GM23338 (cell line): ENCODE data around the gene DNAJA1.

Experiments
- EZH2 ChIP-seq: fragments of 200-600 bp; sonication (generic); IDR thresholded peaks from one replicate; pipeline ENCODE4 v1.8.0; 2017; ENCODE audit warnings: antibody characterized with exemption, mild to moderate bottlenecking, low read depth; ENCODE audit not compliant: unreplicated experiment
- EZH2phosphoT487 ChIP-seq: fragments of 200-600 bp; sonication (generic); IDR thresholded peaks from one replicate; pipeline ENCODE4 v1.8.1; 2018; ENCODE audit warnings: antibody characterized with exemption; ENCODE audit not compliant: unreplicated experiment
- JUNB ChIP-seq: IDR thresholded peaks from one replicate; pipeline ENCODE4 v1.6.1; 2016; ENCODE audit warnings: antibody characterized with exemption; ENCODE audit not compliant: unreplicated experiment
- POLR2AphosphoS5 ChIP-seq: IDR thresholded peaks from 2 replicates; pipeline ENCODE4 v1.6.1; 2016; ENCODE audit warnings: antibody characterized with exemption, low read depth
- TF ChIP-seq, protein P1 (sequence below), 2 experiments: fragments of 200-600 bp in 1 of 2; sonication (generic) in 1 of 2; conservative IDR thresholded peaks; 2 replicates each; pipeline versions ENCODE4 v1.5.1 to v1.6.1; 2016 to 2017; ENCODE audit warnings: antibody characterized with exemption in 2 of 2, low read depth in 2 of 2, mild to moderate bottlenecking in 2 of 2, moderate library complexity in 1 of 2
- TF ChIP-seq, protein P2 (sequence below): IDR thresholded peaks from one replicate; pipeline ENCODE4 v1.6.1; 2018; ENCODE audit warnings: antibody characterized with exemption; ENCODE audit not compliant: unreplicated experiment
- TF ChIP-seq, protein P3 (sequence below): fragments of 250-450 bp; sonication (Bioruptor Pico); IDR thresholded peaks from 2 replicates; pipeline ENCODE4 v1.5.0; 2020; ENCODE audit warnings: mild to moderate bottlenecking, moderate library complexity
- TF ChIP-seq, protein P4 (sequence below): IDR thresholded peaks from 2 replicates; pipeline ENCODE4 v1.6.1; 2016; ENCODE audit warnings: antibody characterized with exemption

DNA sequence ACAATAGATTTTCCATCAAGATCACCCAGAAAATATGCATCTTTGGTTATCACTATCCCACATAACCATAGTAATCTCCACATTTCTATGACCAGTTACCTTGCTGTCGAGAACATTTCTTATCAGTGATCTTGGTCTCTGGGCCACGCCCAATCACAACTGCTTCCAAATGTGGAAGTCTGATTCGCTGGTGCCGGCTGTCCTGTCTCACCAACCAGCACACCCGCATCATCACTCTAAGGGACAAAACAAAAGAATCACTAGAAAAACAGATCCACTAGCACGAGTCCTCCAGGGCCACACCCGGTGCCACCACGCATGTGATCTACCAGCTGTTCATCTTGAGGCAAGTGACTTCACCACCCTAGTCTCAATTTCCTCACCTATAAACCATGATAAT lies 35.4 kb upstream of the DNAJA1 start:
- TF ChIP-seq, protein P1, sequence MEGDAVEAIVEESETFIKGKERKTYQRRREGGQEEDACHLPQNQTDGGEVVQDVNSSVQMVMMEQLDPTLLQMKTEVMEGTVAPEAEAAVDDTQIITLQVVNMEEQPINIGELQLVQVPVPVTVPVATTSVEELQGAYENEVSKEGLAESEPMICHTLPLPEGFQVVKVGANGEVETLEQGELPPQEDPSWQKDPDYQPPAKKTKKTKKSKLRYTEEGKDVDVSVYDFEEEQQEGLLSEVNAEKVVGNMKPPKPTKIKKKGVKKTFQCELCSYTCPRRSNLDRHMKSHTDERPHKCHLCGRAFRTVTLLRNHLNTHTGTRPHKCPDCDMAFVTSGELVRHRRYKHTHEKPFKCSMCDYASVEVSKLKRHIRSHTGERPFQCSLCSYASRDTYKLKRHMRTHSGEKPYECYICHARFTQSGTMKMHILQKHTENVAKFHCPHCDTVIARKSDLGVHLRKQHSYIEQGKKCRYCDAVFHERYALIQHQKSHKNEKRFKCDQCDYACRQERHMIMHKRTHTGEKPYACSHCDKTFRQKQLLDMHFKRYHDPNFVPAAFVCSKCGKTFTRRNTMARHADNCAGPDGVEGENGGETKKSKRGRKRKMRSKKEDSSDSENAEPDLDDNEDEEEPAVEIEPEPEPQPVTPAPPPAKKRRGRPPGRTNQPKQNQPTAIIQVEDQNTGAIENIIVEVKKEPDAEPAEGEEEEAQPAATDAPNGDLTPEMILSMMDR (conservative IDR thresholded peaks at IDR 0.05; ENCODE audit: low read depth in 2 of 2) = no peak
- TF ChIP-seq, protein P2, sequence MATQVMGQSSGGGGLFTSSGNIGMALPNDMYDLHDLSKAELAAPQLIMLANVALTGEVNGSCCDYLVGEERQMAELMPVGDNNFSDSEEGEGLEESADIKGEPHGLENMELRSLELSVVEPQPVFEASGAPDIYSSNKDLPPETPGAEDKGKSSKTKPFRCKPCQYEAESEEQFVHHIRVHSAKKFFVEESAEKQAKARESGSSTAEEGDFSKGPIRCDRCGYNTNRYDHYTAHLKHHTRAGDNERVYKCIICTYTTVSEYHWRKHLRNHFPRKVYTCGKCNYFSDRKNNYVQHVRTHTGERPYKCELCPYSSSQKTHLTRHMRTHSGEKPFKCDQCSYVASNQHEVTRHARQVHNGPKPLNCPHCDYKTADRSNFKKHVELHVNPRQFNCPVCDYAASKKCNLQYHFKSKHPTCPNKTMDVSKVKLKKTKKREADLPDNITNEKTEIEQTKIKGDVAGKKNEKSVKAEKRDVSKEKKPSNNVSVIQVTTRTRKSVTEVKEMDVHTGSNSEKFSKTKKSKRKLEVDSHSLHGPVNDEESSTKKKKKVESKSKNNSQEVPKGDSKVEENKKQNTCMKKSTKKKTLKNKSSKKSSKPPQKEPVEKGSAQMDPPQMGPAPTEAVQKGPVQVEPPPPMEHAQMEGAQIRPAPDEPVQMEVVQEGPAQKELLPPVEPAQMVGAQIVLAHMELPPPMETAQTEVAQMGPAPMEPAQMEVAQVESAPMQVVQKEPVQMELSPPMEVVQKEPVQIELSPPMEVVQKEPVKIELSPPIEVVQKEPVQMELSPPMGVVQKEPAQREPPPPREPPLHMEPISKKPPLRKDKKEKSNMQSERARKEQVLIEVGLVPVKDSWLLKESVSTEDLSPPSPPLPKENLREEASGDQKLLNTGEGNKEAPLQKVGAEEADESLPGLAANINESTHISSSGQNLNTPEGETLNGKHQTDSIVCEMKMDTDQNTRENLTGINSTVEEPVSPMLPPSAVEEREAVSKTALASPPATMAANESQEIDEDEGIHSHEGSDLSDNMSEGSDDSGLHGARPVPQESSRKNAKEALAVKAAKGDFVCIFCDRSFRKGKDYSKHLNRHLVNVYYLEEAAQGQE = no peak
- TF ChIP-seq EZH2phosphoT487 = no peak
- no peak for TF ChIP-seq JUNB
- no peak for TF ChIP-seq POLR2AphosphoS5
- TF ChIP-seq, protein P3, sequence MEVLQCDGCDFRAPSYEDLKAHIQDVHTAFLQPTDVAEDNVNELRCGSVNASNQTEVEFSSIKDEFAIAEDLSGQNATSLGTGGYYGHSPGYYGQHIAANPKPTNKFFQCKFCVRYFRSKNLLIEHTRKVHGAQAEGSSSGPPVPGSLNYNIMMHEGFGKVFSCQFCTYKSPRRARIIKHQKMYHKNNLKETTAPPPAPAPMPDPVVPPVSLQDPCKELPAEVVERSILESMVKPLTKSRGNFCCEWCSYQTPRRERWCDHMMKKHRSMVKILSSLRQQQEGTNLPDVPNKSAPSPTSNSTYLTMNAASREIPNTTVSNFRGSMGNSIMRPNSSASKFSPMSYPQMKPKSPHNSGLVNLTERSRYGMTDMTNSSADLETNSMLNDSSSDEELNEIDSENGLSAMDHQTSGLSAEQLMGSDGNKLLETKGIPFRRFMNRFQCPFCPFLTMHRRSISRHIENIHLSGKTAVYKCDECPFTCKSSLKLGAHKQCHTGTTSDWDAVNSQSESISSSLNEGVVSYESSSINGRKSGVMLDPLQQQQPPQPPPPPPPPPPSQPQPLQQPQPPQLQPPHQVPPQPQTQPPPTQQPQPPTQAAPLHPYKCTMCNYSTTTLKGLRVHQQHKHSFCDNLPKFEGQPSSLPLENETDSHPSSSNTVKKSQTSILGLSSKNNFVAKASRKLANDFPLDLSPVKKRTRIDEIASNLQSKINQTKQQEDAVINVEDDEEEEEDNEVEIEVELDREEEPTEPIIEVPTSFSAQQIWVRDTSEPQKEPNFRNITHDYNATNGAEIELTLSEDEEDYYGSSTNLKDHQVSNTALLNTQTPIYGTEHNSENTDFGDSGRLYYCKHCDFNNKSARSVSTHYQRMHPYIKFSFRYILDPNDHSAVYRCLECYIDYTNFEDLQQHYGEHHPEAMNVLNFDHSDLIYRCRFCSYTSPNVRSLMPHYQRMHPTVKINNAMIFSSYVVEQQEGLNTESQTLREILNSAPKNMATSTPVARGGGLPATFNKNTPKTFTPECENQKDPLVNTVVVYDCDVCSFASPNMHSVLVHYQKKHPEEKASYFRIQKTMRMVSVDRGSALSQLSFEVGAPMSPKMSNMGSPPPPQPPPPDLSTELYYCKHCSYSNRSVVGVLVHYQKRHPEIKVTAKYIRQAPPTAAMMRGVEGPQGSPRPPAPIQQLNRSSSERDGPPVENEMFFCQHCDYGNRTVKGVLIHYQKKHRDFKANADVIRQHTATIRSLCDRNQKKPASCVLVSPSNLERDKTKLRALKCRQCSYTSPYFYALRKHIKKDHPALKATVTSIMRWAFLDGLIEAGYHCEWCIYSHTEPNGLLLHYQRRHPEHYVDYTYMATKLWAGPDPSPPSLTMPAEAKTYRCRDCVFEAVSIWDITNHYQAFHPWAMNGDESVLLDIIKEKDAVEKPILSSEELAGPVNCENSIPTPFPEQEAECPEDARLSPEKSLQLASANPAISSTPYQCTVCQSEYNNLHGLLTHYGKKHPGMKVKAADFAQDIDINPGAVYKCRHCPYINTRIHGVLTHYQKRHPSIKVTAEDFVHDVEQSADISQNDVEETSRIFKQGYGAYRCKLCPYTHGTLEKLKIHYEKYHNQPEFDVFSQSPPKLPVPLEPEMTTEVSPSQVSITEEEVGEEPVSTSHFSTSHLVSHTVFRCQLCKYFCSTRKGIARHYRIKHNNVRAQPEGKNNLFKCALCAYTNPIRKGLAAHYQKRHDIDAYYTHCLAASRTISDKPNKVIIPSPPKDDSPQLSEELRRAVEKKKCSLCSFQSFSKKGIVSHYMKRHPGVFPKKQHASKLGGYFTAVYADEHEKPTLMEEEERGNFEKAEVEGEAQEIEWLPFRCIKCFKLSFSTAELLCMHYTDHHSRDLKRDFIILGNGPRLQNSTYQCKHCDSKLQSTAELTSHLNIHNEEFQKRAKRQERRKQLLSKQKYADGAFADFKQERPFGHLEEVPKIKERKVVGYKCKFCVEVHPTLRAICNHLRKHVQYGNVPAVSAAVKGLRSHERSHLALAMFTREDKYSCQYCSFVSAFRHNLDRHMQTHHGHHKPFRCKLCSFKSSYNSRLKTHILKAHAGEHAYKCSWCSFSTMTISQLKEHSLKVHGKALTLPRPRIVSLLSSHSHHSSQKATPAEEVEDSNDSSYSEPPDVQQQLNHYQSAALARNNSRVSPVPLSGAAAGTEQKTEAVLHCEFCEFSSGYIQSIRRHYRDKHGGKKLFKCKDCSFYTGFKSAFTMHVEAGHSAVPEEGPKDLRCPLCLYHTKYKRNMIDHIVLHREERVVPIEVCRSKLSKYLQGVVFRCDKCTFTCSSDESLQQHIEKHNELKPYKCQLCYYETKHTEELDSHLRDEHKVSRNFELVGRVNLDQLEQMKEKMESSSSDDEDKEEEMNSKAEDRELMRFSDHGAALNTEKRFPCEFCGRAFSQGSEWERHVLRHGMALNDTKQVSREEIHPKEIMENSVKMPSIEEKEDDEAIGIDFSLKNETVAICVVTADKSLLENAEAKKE (CRISPR knock-in tag) = no peak
- TF ChIP-seq, protein P4, sequence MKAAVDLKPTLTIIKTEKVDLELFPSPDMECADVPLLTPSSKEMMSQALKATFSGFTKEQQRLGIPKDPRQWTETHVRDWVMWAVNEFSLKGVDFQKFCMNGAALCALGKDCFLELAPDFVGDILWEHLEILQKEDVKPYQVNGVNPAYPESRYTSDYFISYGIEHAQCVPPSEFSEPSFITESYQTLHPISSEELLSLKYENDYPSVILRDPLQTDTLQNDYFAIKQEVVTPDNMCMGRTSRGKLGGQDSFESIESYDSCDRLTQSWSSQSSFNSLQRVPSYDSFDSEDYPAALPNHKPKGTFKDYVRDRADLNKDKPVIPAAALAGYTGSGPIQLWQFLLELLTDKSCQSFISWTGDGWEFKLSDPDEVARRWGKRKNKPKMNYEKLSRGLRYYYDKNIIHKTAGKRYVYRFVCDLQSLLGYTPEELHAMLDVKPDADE = no peak
- no peak for TF ChIP-seq EZH2
